Fibroblast of skin of left biceps (primary cell): ENCODE data around the gene MYL6.
"Not testable (repeated sequence)": the region's sequence is repeated elsewhere in the genome, so short reads cannot be mapped to it uniquely, and the experiment has no call there.

Experiments used
- DNase-seq, 2 experiments: peaks; one replicate each; pipeline ENCODE4 v3.0.0-alpha.2; 2013; ENCODE audit warnings: low read depth in 2 of 2

MYL6 gene

DNA sequence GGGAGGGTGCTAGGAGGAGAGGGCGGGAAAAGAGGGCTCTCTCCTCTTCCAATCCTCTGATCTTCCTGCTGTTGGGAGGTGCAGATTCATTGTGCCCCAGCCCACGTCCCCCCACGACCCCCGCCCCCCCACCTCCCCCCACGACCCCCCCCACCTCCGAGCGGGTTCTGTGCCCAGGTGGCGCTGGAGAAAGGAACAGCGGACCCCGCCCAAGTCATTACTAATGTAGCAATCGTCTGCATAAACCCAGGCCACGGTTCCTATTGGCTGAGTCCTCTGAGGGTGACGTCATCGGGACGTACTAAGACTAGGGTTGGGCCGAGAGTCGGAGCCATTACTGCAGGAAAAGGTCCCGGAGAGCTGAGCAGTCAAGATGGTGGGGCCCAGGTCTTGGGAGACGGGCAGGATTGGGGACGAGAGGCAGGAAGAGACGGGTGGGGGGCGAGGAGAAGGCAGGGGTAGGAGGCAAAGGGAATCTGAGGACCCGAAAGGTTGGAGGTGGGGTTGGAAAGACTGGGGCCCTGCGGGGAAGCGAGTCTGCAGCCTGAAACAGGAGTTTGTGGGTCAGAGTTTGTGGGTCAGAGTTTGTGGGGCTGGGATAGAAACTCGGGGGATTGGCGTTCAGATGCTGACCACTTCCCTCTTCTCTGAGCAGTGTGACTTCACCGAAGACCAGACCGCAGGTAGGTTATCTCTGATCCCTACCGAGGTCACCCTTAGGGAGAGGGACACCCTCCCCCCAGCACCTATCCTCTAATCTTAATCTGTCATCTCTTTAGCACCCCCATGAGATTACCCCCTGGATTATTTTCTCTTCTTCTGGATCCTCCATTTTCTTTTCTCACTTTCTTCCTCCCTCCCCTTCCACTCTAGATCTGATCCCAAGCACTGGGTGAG, at the start of gene MYL6:
MYL6 (plus strand) TSS at position 331 of the 897 bp plus-strand sequence; CDS start at position 374, 43 bp downstream.
- DNase-seq: peak; percentile 93 to 94

DNA sequence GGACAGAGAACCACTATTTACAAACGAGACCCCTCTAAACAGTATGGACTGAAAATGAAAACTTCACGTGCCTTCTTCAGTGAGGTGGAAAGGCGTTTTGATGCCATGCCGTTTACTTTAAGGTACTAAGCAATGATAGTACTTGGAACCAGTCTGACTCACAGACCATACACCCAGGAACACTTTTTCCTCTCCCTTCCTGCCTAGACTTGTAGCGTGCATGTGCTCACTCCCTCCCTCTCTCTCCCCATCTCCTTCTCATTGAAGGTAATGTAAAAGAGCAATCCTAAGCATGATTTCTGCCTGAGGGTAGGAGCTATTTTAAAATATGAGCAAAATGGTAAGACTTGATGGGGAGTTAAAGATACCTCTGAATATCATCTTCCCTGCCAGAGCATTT, 47.6 kb upstream of the MYL6 start:
- no peak for DNase-seq

DNA sequence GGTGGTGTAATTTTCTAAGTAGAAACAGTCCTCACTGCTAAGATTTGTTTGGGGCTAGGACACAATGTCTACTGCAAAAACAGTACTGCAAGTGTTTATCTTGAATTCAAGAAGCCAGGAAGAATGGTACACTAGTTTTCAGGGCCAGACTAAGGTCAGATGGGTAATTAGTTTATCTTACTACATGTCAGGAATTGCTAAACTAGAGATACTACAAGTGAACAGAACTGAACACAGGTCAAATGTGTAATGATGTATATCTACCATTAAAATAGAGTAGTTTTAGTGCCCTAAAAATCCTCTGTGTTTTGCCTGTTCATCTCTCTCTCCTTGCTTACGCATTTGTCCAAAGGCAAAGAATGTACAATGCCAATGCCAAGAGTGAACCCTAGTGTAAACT, 44.1 kb upstream of the MYL6 start:
- no peak for DNase-seq

DNA sequence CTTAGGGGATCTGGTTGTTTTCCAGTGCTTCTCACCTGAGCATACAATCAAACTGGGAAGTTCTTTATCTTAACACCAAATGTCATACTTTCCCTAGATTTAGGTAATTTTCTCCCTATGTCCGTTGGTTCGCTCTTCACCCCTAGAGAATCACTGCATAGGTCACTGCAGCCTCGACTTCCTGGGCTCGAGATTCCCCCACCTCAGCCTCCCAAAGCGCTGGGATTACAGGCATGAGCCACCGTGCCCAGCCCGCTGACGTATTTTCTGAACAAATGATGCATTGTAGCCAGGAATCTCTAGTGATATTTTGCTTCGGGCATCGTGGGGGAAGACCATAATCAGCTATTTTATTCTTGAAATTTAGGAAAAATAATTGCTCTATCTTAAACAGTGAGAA, 42.8 kb upstream of the MYL6 start:
- no peak for DNase-seq

DNA sequence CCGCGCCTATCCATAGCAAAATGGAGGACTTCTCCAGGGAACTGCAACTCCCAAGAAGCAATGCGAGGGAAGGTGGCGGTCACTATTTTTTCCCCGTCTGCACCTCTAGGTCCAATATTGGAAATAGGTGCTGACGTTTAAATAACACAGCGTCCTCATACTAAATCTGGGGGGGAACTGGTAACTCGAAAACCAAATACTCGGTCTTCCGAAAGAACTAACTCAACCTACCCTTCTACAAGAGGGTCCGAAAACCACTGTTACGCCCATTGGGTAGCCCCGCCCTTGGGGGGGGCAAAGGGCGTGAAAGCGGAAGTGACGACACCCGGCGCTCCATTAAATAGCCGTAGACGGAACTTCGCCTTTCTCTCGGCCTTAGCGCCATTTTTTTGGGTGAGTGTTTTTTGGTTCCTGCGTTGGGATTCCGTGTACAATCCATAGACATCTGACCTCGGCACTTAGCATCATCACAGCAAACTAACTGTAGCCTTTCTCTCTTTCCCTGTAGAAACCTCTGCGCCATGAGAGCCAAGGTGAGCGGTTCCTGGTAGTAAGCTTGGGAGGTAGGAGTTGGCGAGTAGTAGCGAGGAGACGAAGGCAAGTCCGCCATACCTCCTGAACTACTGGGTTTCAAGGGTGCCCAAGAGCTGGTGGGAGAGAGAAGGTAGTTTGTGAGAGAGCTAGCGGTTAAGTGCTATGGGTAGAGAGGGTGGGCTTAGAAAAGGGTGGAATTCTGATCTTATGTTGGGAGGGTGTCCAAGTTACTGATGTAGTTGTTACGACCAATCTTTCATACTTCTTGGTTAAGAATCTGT, 41.7 kb upstream of the MYL6 start, which contains the start of gene RPL41:
RPL41 (plus strand) TSS at position 367 of the 815 bp plus-strand sequence.
- DNase-seq: peak; percentile 80 to 81

DNA sequence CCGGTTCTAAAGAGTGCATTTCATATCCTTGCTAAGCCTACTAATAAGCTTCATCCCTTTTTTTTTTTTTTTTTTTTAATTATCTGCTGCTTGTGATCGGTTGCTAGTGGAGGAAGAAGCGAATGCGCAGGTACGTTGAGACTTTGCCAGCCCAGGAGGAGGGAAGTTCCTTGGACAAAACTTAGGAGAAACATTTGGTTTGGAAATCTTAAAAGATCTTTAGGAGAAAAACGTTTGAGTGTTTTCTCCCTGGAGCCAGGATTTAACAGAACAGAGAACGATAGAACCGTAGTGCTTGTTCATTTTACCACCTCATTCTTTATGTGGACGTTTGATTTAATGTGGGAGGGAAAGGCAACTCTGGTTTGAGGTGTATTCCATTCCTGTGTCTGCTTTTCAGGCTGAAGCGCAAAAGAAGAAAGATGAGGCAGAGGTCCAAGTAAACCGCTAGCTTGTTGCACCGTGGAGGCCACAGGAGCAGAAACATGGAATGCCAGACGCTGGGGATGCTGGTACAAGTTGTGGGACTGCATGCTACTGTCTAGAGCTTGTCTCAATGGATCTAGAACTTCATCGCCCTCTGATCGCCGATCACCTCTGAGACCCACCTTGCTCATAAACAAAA, 41.0 kb upstream of the MYL6 start:
- DNase-seq: not testable (repeated sequence)

DNA sequence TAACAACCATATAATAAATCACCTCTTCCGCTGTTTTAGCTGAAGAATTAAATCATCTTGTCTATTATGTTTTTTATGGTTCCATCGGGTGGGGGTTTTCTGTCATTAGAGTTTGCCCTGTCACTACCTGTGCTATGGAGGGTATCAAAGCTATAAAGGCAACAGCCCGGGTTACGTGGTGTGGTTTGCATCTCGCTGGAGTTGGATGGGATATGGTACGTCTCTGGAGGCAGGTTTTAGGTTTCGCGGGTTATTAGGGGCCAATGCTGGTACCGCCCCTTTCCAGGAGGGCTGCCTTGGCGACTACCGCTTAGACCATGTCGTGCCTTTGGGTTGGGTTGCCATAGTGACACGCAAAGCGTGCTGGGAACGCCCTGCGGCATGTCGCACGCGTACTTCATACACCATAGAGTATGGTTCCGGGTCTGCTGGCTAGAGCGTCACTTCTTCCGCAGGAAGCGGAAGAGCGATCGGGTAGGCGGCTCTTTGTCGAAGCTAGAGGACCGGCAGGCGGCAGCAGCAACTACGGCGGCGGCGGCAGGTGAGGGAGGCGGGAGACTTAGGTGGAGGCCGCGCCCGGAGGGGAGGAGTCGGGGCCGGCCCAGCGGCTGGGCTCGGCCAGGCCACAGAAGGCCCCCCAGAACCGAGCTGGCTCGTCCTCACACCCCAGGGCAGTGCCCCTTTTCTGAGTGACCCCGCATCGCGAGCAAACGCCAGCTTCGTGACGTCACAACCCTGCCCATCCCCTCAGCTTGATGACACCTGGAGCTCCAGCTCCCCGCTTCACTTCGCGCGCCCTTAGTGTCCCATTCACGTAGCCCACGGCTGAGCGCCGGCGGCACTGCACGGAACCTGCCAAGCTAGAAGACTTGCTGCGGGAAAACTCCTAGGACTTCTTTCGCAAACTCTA, 40.1 kb upstream of the MYL6 start, which contains the start of gene ZC3H10:
ZC3H10 (plus strand) TSS at position 489 of the 910 bp plus-strand sequence. CDS start 2,297 bp downstream, outside the sequence.
- peak; percentile 98 for DNase-seq

DNA sequence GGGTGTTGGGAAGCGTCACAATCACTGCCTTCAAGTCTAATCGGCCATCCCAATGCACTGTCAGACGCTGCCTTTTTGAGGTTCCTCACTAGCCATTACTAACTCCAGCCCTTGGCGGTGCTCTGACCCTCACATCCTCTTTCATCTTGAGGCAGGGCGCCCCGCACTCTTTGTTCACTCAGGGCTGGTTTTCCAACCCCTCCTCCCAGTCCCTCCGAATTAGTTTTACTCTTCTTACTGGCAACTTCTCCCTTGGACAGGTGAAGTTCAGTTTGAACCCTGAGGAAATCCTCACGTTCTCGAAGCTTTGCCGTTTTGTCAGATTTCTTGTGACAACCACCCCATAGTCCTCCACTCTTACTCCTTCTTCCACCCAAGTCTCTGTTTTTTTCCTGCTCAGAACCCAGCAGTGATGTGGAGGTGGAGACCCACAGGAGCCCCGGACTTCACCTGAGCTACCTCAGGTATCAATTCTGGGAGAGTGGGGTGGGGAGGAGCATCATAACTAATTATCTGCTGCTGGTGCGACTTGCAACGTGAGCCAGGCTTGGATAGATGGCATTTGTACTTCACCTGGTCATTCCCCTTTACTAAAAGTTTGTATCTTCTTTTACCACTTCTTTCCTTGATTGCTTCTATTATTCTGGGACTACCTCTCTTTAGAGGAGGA, 39.3 kb upstream of the MYL6 start:
- no peak for DNase-seq

DNA sequence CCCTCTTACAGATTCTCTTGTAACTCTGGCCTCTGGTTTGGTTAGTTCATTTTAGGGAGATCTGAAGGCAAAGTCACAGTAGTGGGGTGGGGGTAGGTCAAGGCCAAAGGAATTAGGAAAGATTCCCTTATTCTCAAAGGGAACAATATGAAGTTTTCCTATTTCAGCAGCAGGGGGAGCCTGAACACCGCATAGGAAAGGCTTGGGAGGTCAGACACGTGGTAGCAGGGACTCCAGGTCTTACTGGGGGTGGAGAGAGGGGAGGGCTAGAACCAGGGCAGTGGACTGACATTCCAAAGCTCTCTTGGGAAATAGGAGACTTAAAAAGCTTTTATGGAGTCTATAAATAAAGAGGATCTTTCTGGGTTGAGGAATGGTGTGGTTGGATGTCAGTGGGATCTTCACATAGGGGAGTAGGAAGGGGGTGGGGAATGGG, 38.8 kb upstream of the MYL6 start:
- peak; percentile 74 to 80 for DNase-seq

DNA sequence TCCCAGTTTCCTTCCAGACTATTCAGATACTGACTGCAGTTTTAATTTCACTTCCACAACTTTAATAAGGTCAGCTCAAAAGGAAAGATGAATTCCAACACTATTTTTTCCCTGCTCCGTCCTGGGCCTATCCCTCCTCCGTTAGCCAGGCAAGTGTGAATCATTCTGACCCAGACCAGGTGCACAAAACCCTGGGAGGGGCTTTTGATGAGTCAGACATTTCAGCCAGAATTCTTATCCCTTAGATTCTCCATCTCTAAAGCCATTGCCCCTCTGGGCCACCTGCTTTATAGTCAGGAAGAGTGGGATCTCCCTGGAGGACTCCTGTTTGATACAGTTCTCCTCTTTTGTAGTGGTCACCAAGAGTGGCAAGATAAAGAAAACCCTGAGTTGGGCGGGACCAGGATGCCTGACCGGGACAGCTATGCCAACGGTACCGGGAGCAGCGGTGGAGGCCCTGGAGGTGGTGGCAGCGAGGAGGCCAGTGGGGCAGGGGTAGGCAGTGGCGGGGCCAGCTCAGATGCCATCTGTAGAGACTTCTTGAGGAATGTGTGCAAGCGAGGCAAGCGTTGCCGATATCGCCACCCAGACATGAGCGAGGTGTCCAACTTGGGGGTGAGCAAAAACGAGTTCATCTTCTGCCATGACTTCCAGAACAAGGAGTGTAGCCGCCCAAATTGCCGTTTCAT, 37.9 kb upstream of the MYL6 start:
- DNase-seq: no peak

DNA sequence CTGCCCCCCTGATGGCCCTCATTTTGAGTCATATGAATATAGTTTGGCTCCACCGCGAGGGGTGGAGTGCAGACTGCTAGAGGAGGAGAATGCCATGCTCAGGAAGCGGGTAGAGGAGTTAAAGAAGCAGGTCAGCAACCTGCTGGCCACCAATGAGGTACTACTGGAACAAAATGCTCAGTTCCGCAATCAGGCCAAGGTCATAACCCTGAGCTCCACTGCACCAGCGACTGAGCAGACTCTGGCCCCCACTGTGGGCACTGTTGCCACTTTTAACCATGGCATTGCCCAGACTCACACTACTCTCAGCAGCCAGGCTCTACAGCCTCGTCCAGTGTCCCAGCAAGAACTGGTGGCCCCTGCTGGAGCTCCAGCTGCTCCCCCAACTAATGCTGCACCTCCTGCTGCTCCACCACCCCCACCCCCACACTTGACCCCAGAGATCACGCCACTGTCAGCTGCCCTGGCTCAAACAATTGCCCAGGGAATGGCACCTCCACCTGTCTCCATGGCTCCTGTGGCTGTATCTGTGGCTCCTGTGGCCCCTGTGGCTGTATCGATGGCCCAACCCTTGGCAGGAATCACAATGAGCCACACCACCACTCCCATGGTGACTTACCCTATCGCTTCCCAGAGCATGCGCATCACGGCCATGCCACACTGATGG, 36.8 kb upstream of the MYL6 start:
- DNase-seq: no peak

DNA sequence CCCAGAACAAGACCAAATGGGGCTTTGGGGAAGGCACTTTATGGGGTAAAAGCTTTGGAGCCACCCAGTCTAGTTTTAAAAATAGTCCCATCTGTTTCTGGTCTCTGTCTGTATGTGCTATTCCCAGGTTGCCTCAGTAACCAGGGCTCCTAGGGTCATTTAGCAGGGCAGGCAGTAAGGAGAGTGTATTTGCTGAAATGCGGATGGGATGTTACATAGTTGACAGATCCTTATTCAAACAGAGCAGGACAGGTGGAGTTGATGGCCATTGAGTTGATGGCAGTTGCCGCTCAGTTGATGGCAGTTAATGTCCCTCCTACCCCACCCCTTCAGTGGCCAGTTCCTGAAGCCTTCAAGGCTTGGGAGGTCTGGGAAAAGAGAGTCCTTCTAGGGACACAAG, 35.5 kb upstream of the MYL6 start:
- no peak for DNase-seq

DNA sequence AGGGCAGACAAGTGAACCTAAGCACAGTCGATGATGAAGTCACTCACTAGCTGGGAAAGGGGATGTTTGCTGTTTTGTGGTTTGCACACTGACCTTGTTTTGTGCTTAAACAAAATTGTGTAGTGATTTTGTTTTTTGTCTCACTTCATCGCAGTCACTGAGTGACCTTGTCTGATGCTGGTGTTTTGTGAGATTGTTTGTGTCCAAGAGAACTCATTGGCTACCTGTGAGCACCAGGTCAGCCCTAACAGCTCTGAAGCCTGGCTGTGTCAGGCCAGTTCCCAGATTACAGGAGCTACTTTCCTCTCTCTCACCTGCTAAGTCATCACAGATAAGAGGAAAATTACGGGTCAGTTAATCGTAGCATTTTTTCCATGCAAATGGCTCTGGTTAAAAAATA, 34.0 kb upstream of the MYL6 start:
- no peak for DNase-seq

DNA sequence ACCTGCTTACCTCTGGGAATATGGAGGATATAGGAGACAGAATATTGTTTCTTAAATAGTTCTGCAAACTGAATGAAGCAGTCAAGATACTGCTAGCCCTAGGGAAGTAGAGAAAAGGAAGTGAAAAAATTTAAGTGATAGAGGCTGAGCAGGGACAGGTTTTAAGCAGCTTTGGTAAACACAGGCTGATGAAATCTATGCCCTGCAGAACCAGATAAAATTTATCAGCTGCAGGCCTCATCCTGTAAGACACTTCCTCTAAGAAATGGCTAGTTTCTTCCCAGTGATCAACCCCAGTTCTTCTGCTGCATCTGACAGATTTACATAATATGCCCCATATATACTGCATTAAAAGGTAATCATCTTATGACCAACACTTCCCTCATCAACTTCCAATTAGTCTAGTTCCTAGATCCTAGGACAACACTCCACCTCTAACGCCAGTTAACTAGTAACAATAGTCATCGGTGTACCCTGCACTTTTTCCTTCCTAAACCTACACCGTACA, 31.4 kb upstream of the MYL6 start:
- no peak for DNase-seq

DNA sequence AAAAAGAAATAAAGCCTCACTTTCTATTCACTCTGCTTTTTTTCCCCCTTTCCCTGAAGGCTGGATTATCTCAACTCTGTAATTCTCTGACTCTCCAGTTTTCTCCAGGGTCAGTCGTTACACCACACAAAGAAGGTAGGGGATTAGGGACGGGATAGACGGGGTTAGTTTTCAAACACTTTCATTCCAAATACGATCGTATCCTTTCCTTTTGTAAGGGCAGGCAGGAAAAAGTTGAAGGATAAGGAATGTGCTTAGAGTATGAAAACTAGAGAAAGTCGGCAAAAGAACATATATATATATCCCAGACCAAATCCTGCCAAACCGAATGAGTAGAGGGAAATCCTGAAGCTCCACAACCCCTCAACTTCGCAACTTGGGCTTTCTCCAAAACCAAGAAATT, 30.7 kb upstream of the MYL6 start:
- DNase-seq: no peak

DNA sequence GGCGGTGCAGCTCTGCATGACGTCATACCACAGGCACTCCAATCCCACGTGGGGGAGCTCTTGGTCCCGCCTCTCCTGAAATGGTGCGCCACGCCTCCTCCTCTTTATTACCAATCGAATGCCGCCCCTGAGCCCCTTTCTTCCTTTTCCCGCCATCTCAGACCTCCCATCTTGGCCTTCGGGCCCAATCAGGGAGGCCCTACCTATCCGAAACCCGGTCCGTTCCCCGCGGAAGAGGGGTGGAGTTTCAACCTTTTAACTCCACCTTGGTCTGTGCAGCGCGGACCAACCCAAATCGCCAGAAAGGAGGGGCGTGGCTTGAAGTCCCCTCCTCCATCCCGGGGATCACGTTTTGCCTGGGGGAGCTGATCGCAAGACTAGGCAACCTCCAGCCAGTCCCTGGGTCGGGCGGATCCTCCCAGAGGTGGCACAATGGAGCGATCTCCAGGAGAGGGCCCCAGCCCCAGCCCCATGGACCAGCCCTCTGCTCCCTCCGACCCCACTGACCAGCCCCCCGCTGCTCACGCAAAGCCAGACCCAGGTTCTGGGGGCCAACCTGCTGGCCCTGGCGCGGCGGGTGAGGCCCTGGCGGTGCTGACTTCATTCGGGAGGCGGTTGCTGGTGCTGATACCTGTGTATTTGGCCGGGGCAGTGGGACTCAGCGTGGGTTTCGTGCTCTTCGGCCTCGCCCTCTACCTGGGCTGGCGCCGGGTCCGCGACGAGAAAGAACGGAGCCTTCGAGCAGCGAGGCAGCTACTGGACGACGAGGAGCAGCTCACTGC, 30.1 kb upstream of the MYL6 start, which contains the start of gene ESYT1:
ESYT1 (plus strand) TSS at position 380 of the 782 bp plus-strand sequence; CDS start at position 433, 53 bp downstream.
- peak; percentile 99 to 100 for DNase-seq

DNA sequence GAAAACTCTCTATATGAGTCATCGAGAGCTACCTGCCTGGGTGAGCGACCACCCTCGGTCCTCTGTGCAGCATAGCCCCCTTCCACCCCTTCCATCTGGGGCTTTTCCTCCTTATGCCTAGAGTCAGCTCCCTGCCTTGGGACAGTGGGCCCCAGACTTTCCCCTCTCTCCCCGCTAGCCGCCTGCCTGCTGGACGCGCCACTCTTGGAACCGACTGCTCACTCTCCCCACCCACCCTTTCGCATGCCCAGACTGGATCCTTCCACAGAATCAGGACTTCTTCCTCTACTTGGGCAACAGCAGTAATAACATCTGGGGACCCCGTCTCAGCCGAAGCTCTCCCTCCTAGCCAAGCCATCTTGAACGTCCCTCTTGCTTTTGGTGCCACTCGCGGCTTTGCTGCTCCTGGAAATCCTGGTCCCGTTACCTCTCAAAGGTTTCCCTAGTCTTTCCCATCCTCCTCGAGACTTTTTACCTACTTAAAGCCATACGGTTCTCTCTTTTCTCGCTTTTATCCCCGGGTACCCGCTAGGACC, 29.4 kb upstream of the MYL6 start:
- no peak for DNase-seq
